ENCODE measurements around the gene ZNHIT1. TPM values are rescaled to one million over a fixed set of nuclear protein-coding genes. Genes with fewer than 3 reads are reported as not detected.

ZNHIT1 gene
- total RNA-seq, 1 donor from 2014 or later = 109 TPM

- Histone ChIP-seq H3K4me3 (ENCODE audit: low read depth, low read length) (no peak overlapping the region), H3K36me3 (ENCODE audit: control insufficient read depth, insufficient read depth, low read length) (peaks cover 1% of the 10 kb centered on the region), H3K27me3 (ENCODE audit: control insufficient read depth, insufficient read depth, low read length) (no peaks in the 10 kb centered on the region)
- DNase-seq (ENCODE audit: low read depth) = no peak
- no peak for TF ChIP-seq CTCF (IDR thresholded peaks at IDR 0.05; ENCODE audit: insufficient read depth, low read length, poor library complexity, severe bottlenecking)
Measured at GRCh38 chr7:101212014-101212413, 6.0 kb upstream of the ZNHIT1 start.

- DNase-seq (ENCODE audit: low read depth) = no peak
- peak overlapping the region; percentile 63 for H3K4me3 ChIP-seq (ENCODE audit: low read depth, low read length)
- no peak for TF ChIP-seq CTCF (IDR thresholded peaks at IDR 0.05; ENCODE audit: insufficient read depth, low read length, poor library complexity, severe bottlenecking)
- no peaks in the 10 kb centered on the region for H3K27me3 ChIP-seq (ENCODE audit: control insufficient read depth, insufficient read depth, low read length)
- H3K36me3 ChIP-seq (ENCODE audit: control insufficient read depth, insufficient read depth, low read length) = peaks cover 1% of the 10 kb centered on the region
Measured at GRCh38 chr7:101216001-101216859, 1.7 kb upstream of the ZNHIT1 start.

GRCh38 chr7:101216860-101217387, 1.0 kb upstream of the ZNHIT1 start:
- H3K4me3 ChIP-seq (ENCODE audit: low read depth, low read length) = peak overlapping the region; percentile 63
- no peak for DNase-seq (ENCODE audit: low read depth)
- TF ChIP-seq CTCF (IDR thresholded peaks at IDR 0.05; ENCODE audit: insufficient read depth, low read length, poor library complexity, severe bottlenecking) = no peak
- peaks cover 1% of the 10 kb centered on the region for H3K36me3 ChIP-seq (ENCODE audit: control insufficient read depth, insufficient read depth, low read length)
- no peaks in the 10 kb centered on the region for H3K27me3 ChIP-seq (ENCODE audit: control insufficient read depth, insufficient read depth, low read length)

GRCh38 chr7:101218236-101219125, 516 bp downstream of the ZNHIT1 start:
- no peak for DNase-seq (ENCODE audit: low read depth)
- peaks cover 1% of the 10 kb centered on the region for H3K36me3 ChIP-seq (ENCODE audit: control insufficient read depth, insufficient read depth, low read length)
- no peaks in the 10 kb centered on the region for H3K27me3 ChIP-seq (ENCODE audit: control insufficient read depth, insufficient read depth, low read length)
- no peak for TF ChIP-seq CTCF (IDR thresholded peaks at IDR 0.05; ENCODE audit: insufficient read depth, low read length, poor library complexity, severe bottlenecking)
- peak overlapping the region; percentile 63 for H3K4me3 ChIP-seq (ENCODE audit: low read depth, low read length)

GRCh38 chr7:101220295-101220694, 2.3 kb downstream of the ZNHIT1 start:
- TF ChIP-seq CTCF (IDR thresholded peaks at IDR 0.05; ENCODE audit: insufficient read depth, low read length, poor library complexity, severe bottlenecking) = no peak
- Histone ChIP-seq H3K27me3 (ENCODE audit: control insufficient read depth, insufficient read depth, low read length) (no peaks in the 10 kb centered on the region), H3K4me3 (ENCODE audit: low read depth, low read length) (no peak overlapping the region), H3K36me3 (ENCODE audit: control insufficient read depth, insufficient read depth, low read length) (no peaks in the 10 kb centered on the region)
- no peak for DNase-seq (ENCODE audit: low read depth)
